ENCODE results near the gene MAD1L1.

The MAD1L1 gene

DNA sequence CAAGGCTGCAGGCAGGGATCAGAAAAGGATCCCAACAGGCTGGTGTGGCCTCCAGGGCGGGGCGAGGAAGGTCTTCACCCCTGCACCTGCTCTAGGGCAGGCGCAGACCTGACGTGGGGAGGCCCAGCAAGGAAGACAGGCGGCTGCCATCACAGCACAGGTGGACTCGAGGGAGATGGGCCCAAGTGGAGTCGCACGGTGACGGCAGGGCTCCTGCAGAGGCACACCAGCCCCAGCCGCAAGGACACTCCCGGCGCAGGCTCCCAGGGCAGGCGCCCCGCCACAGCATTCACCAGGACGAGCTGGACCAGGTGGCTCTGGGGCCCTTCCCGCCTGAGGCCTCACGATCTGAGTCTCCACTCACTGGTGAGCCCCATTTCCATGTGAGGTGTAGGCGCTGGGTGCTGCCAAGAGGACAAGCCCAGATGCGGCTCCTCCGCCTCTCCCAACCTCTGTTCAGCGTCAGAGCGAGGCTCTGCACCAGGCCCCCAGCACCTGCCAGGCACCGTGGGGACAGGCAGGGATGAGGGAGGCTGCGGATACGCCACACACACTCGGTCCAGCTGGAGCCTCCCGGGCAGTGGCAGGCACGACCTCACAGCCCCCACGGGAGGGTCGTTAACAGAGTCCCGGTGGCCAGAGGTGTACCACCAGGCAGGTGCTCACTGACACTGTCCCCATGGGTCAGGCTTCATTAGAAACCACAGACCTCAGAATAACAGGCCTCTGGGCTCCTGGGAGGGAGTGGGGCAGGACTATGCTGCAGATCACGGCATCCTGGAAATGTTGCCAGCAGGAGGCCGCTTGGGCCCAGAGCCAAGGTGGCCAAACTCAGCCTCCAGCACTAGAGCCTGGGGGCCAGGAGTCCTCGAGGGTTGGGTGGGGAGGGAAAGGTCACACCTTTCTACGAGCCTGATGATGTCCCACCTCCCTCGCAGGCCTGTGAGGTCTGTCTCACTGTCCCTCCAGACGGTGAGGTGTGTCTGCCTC, 111.6 kb downstream of the MAD1L1 start:
- H3K9me3 ChIP-seq (ENCODE audit: control insufficient read depth in 2 of 2, low read length in 2 of 2): no peaks in the 10 kb centered on the region
- H3K27ac ChIP-seq (ENCODE audit: low read length): no peak overlapping the region
- no peaks in the 10 kb centered on the region for H3K27me3 ChIP-seq (ENCODE audit: control insufficient read depth in 1 of 2, insufficient read depth in 2 of 2, low read length in 2 of 2)
- peaks cover 29% of the 10 kb centered on the region for H3K4me1 ChIP-seq (ENCODE audit: control insufficient read depth, insufficient read depth, low read length)
- no peak overlapping the region for H3K9ac ChIP-seq (ENCODE audit: low read length in 2 of 2)
- H3K36me3 ChIP-seq (ENCODE audit: control insufficient read depth in 2 of 2, insufficient read depth in 2 of 2, low read length in 2 of 2): no peaks in the 10 kb centered on the region
- no peak overlapping the region for H3K4me3 ChIP-seq (ENCODE audit: low read length in 2 of 2)

DNA sequence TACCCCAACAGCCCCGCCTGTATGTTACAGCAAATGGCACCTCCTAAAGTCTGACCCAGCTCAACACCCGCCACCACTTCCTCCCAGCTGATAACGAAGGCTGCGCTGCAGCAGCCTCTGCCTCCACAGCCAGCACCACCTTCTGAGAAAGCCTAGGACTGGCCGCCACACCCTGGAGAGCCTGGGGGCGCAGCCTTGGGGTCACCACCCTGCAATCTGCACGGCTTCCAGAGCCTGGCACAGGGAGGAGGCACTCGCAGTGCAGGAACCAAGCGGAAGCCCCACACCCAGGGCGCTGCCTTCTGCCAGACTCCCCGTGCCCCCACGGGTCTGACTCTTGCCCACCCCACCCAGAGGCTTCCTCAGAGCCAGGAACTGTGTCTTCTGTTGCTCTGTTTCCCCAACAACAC, 112.5 kb downstream of the MAD1L1 start:
- H3K27ac ChIP-seq (ENCODE audit: low read length): no peak overlapping the region
- H3K4me1 ChIP-seq (ENCODE audit: control insufficient read depth, insufficient read depth, low read length): peaks cover 37% of the 10 kb centered on the region
- no peaks in the 10 kb centered on the region for H3K27me3 ChIP-seq (ENCODE audit: control insufficient read depth in 1 of 2, insufficient read depth in 2 of 2, low read length in 2 of 2)
- H3K4me3 ChIP-seq (ENCODE audit: low read length in 2 of 2): no peak overlapping the region
- no peaks in the 10 kb centered on the region for H3K9me3 ChIP-seq (ENCODE audit: control insufficient read depth in 2 of 2, low read length in 2 of 2)
- H3K9ac ChIP-seq (ENCODE audit: low read length in 2 of 2): no peak overlapping the region
- H3K36me3 ChIP-seq (ENCODE audit: control insufficient read depth in 2 of 2, insufficient read depth in 2 of 2, low read length in 2 of 2): no peaks in the 10 kb centered on the region

DNA sequence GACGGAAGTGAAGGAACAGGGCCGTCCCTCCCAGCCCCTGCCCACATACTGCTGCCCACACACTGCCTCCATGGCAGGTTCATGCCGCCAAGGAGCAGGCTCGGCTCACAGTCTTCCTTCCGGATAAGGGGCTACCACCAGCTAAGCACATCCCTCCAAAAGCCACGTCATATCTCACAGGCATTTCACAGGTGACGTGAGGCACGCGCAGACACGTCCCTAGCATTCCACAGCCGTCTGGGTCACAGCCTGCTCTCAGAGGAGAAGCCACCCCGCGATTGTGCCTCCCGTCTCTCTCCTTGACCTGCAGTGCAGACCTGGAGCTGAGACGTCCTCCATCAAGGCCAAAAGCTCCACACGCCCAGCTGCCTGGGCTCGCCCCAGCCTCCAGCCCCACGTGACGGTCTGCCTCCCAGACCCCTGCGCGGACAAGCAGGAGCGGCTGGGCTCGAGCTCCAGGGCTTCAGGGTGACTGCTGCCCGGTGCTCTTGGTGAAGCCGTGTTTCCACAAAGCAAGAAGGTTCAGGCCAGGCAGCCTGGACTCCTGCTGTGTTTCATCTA, 114.0 kb downstream of the MAD1L1 start:
- H3K27ac ChIP-seq (ENCODE audit: low read length): no peak overlapping the region
- peaks cover 37% of the 10 kb centered on the region for H3K4me1 ChIP-seq (ENCODE audit: control insufficient read depth, insufficient read depth, low read length)
- H3K36me3 ChIP-seq (ENCODE audit: control insufficient read depth in 2 of 2, insufficient read depth in 2 of 2, low read length in 2 of 2): no peaks in the 10 kb centered on the region
- H3K9ac ChIP-seq (ENCODE audit: low read length in 2 of 2): no peak overlapping the region
- H3K27me3 ChIP-seq (ENCODE audit: control insufficient read depth in 1 of 2, insufficient read depth in 2 of 2, low read length in 2 of 2): no peaks in the 10 kb centered on the region
- H3K4me3 ChIP-seq (ENCODE audit: low read length in 2 of 2): no peak overlapping the region
- no peaks in the 10 kb centered on the region for H3K9me3 ChIP-seq (ENCODE audit: control insufficient read depth in 2 of 2, low read length in 2 of 2)

DNA sequence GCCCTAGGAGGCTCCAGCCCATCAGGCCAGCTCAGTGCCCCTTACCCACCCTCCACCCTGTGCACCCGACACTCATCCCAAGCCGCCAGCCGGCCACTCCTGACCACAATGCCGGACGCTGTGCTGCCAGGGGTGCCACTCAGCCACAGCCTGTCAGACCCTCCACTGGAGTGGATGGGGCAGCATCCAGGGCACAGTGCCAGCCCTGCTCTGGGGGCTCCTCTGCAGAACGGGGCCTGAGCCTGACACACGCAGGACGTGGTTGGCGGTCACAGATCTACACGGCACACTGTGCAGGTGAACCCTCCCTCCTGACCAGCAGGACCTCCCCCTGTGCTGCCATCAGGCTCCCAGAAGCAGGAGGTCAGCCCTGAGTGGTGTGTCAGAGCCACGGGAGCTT, 114.7 kb downstream of the MAD1L1 start:
- no peaks in the 10 kb centered on the region for H3K36me3 ChIP-seq (ENCODE audit: control insufficient read depth in 2 of 2, insufficient read depth in 2 of 2, low read length in 2 of 2)
- H3K27me3 ChIP-seq (ENCODE audit: control insufficient read depth in 1 of 2, insufficient read depth in 2 of 2, low read length in 2 of 2): no peaks in the 10 kb centered on the region
- H3K9ac ChIP-seq (ENCODE audit: low read length in 2 of 2): no peak overlapping the region
- H3K4me1 ChIP-seq (ENCODE audit: control insufficient read depth, insufficient read depth, low read length): peaks cover 37% of the 10 kb centered on the region
- no peak overlapping the region for H3K27ac ChIP-seq (ENCODE audit: low read length)
- no peaks in the 10 kb centered on the region for H3K9me3 ChIP-seq (ENCODE audit: control insufficient read depth in 2 of 2, low read length in 2 of 2)
- H3K4me3 ChIP-seq (ENCODE audit: low read length in 2 of 2): no peak overlapping the region

DNA sequence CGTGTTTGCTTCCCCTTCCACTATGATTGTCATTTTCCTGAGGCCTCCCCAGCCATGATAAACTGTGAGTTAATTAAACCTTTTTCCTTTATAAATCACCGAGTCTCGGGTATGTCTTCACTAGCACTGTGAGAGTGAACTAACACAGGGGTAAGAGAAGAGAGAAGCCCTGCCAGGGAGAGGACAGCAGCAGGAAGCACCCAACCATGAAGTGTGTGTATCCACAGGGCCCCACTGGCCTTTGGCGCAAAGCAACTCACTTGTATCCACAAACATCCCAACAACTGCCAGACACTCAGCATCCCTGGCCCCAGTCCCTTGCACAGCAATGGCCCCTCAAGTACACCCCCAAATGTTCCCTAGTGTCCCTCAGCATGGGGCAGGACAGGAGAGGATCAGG, 115.1 kb downstream of the MAD1L1 start:
- Histone ChIP-seq H3K27ac (ENCODE audit: low read length) (no peak overlapping the region), H3K4me3 (ENCODE audit: low read length in 2 of 2) (no peak overlapping the region), H3K4me1 (ENCODE audit: control insufficient read depth, insufficient read depth, low read length) (peaks cover 37% of the 10 kb centered on the region), H3K9me3 (ENCODE audit: control insufficient read depth in 2 of 2, low read length in 2 of 2) (no peaks in the 10 kb centered on the region), H3K27me3 (ENCODE audit: control insufficient read depth in 1 of 2, insufficient read depth in 2 of 2, low read length in 2 of 2) (no peaks in the 10 kb centered on the region), H3K9ac (ENCODE audit: low read length in 2 of 2) (no peak overlapping the region), H3K36me3 (ENCODE audit: control insufficient read depth in 2 of 2, insufficient read depth in 2 of 2, low read length in 2 of 2) (no peaks in the 10 kb centered on the region)

DNA sequence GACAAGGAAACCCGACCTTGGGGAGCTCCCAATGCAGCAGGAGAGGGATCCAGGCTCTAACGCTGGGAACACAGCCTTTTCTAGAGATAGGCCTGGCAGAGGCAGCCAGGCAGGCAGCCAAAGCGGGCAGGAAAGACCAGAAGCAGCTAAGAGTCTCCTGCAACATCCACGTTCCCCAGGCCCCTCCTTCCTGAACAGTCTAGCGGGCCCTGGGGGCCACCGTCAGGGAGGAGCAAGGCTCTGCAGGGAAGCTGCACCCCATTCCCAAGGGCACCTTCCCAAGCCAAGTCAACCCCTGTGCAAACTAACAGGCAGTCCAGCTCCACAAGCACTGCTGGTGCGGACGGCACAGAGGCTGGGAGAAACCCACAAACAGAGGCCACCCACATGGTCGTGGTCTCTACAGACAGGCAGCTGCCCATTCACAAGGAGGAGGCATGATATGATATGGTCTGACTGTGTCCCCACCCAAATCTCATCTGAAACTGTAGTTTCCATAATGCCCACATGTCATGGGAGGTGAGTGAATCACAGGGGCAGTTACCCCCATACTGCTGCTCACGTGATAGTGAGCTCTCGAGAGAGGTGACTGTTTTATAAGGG, 115.7 kb downstream of the MAD1L1 start:
- H3K4me3 ChIP-seq (ENCODE audit: low read length in 2 of 2): peak overlapping the region in 1 of 2 donors; percentile 8
- H3K27ac ChIP-seq (ENCODE audit: low read length): peak overlapping the region; percentile 53
- peak overlapping the region in 1 of 2 donors; percentile 51 for H3K9ac ChIP-seq (ENCODE audit: low read length in 2 of 2)
- no peaks in the 10 kb centered on the region for H3K27me3 ChIP-seq (ENCODE audit: control insufficient read depth in 1 of 2, insufficient read depth in 2 of 2, low read length in 2 of 2)
- peaks cover 37% of the 10 kb centered on the region for H3K4me1 ChIP-seq (ENCODE audit: control insufficient read depth, insufficient read depth, low read length)
- H3K36me3 ChIP-seq (ENCODE audit: control insufficient read depth in 2 of 2, insufficient read depth in 2 of 2, low read length in 2 of 2): no peaks in the 10 kb centered on the region
- no peaks in the 10 kb centered on the region for H3K9me3 ChIP-seq (ENCODE audit: control insufficient read depth in 2 of 2, low read length in 2 of 2)

DNA sequence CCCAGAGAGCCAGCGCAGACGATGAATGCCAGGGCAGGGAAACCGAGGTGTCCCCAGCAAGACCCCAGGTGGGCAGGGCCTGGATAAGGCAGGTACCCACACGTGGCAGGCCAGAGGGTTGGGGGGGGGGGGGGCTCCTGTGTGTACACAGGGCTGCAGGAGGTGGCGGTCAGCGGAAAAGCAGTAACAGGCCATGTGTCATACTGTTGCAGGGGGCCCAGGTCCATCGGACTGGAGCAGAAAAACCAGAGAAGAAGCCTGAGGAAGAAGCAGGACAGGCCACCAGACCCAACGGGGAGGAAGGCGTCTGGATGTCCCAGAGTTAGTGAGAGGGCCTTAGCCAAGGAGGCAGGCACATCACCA, 116.3 kb downstream of the MAD1L1 start:
- no peaks in the 10 kb centered on the region for H3K27me3 ChIP-seq (ENCODE audit: control insufficient read depth in 1 of 2, insufficient read depth in 2 of 2, low read length in 2 of 2)
- peak overlapping the region in 1 of 2 donors; percentile 8 for H3K4me3 ChIP-seq (ENCODE audit: low read length in 2 of 2)
- peak overlapping the region; percentile 53 for H3K27ac ChIP-seq (ENCODE audit: low read length)
- H3K4me1 ChIP-seq (ENCODE audit: control insufficient read depth, insufficient read depth, low read length): peaks cover 36% of the 10 kb centered on the region
- no peaks in the 10 kb centered on the region for H3K9me3 ChIP-seq (ENCODE audit: control insufficient read depth in 2 of 2, low read length in 2 of 2)
- H3K9ac ChIP-seq (ENCODE audit: low read length in 2 of 2): no peak overlapping the region
- no peaks in the 10 kb centered on the region for H3K36me3 ChIP-seq (ENCODE audit: control insufficient read depth in 2 of 2, insufficient read depth in 2 of 2, low read length in 2 of 2)

DNA sequence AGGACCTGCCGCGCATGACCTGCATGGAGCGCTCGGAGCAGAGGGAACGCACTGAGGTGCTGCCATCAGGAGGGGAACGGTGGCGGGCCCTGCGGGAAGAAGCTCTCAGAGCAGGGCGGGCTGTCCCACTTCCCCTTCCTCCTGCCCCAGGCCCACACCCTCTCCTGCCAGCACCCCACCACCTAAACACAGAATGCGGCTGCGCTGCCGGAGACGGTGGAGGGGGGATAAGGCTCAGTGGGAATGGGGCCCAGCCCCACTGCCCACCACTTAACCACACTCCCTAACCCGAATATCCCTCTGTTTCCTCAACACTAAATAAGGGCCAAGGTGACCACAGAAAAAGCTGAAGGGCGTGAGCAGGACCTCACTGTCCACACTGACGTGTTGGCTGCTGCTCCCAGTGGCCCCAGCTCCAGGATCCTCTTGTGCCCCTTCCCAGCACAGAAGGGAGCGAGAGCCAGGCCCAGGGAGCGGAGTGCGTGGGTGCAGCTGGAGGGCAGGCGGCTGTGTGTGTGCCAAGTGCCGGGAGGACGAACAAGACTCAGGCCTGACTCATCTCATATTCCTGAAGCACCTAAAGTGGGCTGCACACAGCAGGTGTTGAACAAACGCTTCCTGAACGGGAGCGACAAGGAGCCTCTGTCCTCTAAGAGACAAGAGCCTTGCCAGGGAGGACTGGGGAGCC, 116.8 kb downstream of the MAD1L1 start:
- peaks cover 35% of the 10 kb centered on the region for H3K4me1 ChIP-seq (ENCODE audit: control insufficient read depth, insufficient read depth, low read length)
- H3K36me3 ChIP-seq (ENCODE audit: control insufficient read depth in 2 of 2, insufficient read depth in 2 of 2, low read length in 2 of 2): no peaks in the 10 kb centered on the region
- H3K27me3 ChIP-seq (ENCODE audit: control insufficient read depth in 1 of 2, insufficient read depth in 2 of 2, low read length in 2 of 2): no peaks in the 10 kb centered on the region
- no peaks in the 10 kb centered on the region for H3K9me3 ChIP-seq (ENCODE audit: control insufficient read depth in 2 of 2, low read length in 2 of 2)
- peak overlapping the region; percentile 53 for H3K27ac ChIP-seq (ENCODE audit: low read length)
- H3K9ac ChIP-seq (ENCODE audit: low read length in 2 of 2): no peak overlapping the region
- H3K4me3 ChIP-seq (ENCODE audit: low read length in 2 of 2): no peak overlapping the region

DNA sequence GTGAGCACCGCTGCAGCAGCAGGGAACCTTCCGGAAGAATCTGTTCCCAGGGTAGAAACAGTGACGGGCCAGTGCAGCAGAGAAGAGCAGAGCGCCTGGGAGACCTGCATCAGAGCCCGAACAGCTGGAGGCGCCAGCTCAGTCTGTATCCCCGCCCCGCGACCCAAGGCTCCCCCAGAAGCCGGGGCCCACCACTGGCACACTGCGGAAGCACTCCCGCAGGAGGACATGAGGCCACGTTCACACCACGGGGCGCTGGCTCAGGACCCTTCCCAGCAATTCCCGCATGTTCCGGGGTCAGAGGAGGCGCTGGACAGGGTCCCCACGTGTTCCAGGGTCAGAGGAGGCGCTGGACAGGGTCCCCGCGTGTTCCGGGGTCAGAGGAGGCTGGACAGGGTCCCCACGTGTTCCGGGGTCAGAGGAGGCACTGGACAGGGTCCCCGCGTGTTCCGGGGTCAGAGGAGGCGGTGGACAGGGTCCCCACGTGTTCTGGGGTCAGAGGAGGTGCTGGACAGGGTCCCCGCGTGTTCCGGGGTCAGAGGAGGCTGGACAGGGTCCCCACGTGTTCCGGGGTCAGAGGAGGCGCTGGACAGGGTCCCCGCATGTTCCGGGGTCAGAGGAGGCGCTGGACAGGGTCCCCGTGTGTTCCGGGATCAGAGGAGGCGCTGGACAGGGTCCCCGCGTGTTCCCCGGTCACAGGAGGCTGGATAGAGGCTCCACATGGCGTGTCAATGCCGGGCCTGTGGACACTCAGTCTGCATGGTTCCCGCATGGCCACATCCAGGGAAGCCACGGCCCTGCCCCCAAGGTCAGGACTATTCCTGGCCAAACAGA, 117.6 kb downstream of the MAD1L1 start:
- Histone ChIP-seq H3K36me3 (ENCODE audit: control insufficient read depth in 2 of 2, insufficient read depth in 2 of 2, low read length in 2 of 2) (no peaks in the 10 kb centered on the region), H3K27me3 (ENCODE audit: control insufficient read depth in 1 of 2, insufficient read depth in 2 of 2, low read length in 2 of 2) (no peaks in the 10 kb centered on the region), H3K9ac (ENCODE audit: low read length in 2 of 2) (no peak overlapping the region), H3K27ac (ENCODE audit: low read length) (no peak overlapping the region), H3K4me3 (ENCODE audit: low read length in 2 of 2) (no peak overlapping the region), H3K9me3 (ENCODE audit: control insufficient read depth in 2 of 2, low read length in 2 of 2) (no peaks in the 10 kb centered on the region), H3K4me1 (ENCODE audit: control insufficient read depth, insufficient read depth, low read length) (peaks cover 36% of the 10 kb centered on the region)

DNA sequence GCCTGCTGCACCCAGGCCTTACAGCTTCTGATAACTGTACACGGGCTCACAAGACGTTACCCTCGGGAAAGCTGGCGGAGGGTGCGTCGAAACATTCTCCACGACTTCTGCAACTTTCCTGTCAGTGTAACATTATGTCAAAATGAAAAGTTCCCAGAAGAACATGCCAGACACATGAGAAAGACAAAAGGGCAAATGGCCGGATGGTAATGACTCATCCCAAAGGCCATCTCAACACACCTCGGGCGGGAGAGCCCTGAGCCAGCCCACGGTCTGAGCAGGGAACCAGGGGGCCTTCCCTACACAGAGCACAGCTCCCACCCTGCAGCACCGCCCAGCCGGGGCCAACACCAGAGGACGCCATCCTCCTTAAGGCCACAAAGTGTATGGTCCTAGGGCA, 118.7 kb downstream of the MAD1L1 start:
- Histone ChIP-seq H3K4me1 (ENCODE audit: control insufficient read depth, insufficient read depth, low read length) (peaks cover 36% of the 10 kb centered on the region), H3K9ac (ENCODE audit: low read length in 2 of 2) (no peak overlapping the region), H3K36me3 (ENCODE audit: control insufficient read depth in 2 of 2, insufficient read depth in 2 of 2, low read length in 2 of 2) (no peaks in the 10 kb centered on the region), H3K4me3 (ENCODE audit: low read length in 2 of 2) (no peak overlapping the region), H3K27ac (ENCODE audit: low read length) (no peak overlapping the region), H3K27me3 (ENCODE audit: control insufficient read depth in 1 of 2, insufficient read depth in 2 of 2, low read length in 2 of 2) (no peaks in the 10 kb centered on the region), H3K9me3 (ENCODE audit: control insufficient read depth in 2 of 2, low read length in 2 of 2) (no peaks in the 10 kb centered on the region)
